Stimulated activated naive CD8-positive, alpha-beta T cell treated with anti-CD3 and anti-CD28 coated beads, Interleukin-15, amount 100 ng/mL, for 72 hours (primary cell): Measurements from ENCODE around the gene FGGY.
A peak's percentile ranks its signal among the peaks of the same experiment; 100 is the strongest.

Experiments used
- ATAC-seq: fragments of 150-1000 bp; cut with Tn5 transposase; 2 replicates; pipeline ENCODE4 v1.10.0; 2021; ENCODE audit warnings: mild to moderate bottlenecking, moderate library complexity
- DNase-seq, 2 donors: peaks; one replicate each; pipeline ENCODE4 v3.0.0; 2021 to 2022
- H3K27ac Mint-ChIP-seq, 2 donors: one replicate each; pipeline ENCODE4 v1.8.0; 2022; ENCODE audit warnings: mild to moderate bottlenecking in 2 of 2, mixed read lengths in 2 of 2, moderate library complexity in 2 of 2
- H3K27me3 Mint-ChIP-seq: one replicate; pipeline ENCODE4 v1.8.0; 2022; ENCODE audit warnings: mixed read lengths
- H3K4me1 Mint-ChIP-seq: one replicate; pipeline ENCODE4 v1.8.0; 2022; ENCODE audit warnings: mild to moderate bottlenecking, mixed read lengths
- H3K4me3 Mint-ChIP-seq, 2 donors: one replicate each; pipeline ENCODE4 v1.8.0; 2022; ENCODE audit warnings: mild to moderate bottlenecking in 2 of 2, mixed read lengths in 2 of 2, moderate library complexity in 1 of 2
- H3K9me3 Mint-ChIP-seq, 2 donors: one replicate each; pipeline ENCODE4 v1.8.0; 2022; ENCODE audit warnings: mixed read lengths in 2 of 2

The FGGY gene

GRCh38 chr1:59750328-59751003, 453.6 kb downstream of the FGGY start:
- Mint-ChIP-seq H3K27me3 (no peaks in the 10 kb centered on the region), H3K9me3 (no peaks in the 10 kb centered on the region), H3K4me3 (no peak overlapping the region), H3K4me1 (no peaks in the 10 kb centered on the region), H3K27ac (no peak overlapping the region)
- ATAC-seq (no peak), DNase-seq (no peak)

DNA sequence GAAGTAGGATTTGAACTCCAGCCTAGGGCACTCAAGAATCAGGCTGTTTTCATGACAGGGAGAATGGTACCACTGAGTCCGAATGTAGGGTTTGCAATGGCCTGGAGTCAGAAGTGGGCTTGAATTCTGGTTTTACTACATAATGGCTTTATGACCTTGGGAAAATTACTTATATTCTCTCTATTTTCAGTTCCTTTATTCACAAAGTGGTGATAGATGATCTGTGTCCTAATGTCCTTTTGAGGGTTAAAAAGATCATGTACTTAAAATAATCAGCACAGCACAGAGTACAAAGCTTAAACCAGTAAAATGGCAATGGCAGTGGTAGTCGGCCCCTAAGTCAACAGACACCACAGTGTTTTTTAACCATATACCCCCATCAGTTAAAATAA, 454.1 kb downstream of the FGGY start:
- Mint-ChIP-seq H3K4me1 (no peaks in the 10 kb centered on the region), H3K4me3 (no peak overlapping the region), H3K27me3 (no peaks in the 10 kb centered on the region), H3K27ac (no peak overlapping the region), H3K9me3 (no peaks in the 10 kb centered on the region)
- DNase-seq: no peak
- ATAC-seq: no peak

DNA sequence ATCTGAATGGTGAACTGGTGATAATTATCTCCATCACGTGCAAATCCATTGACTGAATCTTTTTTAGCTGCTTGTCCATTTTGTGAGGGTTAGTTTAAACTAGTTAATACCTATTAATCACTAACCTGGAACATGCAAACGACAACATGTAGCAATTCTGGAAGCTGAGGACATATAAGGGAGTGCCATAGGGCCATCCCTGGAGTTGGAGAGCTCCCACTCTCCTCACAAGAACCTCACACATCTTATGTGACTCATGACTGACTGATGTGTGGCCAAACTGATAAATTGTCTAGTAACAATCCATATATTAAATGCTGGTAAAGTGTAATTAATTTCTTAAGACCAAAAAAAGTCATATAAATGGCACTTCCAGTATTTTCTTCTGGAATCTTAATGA, 454.9 kb downstream of the FGGY start:
- Mint-ChIP-seq H3K9me3 (no peaks in the 10 kb centered on the region), H3K27ac (no peak overlapping the region), H3K4me1 (no peaks in the 10 kb centered on the region), H3K27me3 (no peaks in the 10 kb centered on the region), H3K4me3 (no peak overlapping the region)
- no peak for ATAC-seq
- DNase-seq: no peak

GRCh38 chr1:59752556-59753414, 455.9 kb downstream of the FGGY start:
- ATAC-seq (peak; percentile 59), DNase-seq (no peak)
- H3K4me3 Mint-ChIP-seq: no peak overlapping the region
- H3K4me1 Mint-ChIP-seq: no peaks in the 10 kb centered on the region
- no peaks in the 10 kb centered on the region for H3K27me3 Mint-ChIP-seq
- peak overlapping the region in 1 of 2 donors; percentile 54 for H3K27ac Mint-ChIP-seq
- H3K9me3 Mint-ChIP-seq: no peaks in the 10 kb centered on the region

DNA sequence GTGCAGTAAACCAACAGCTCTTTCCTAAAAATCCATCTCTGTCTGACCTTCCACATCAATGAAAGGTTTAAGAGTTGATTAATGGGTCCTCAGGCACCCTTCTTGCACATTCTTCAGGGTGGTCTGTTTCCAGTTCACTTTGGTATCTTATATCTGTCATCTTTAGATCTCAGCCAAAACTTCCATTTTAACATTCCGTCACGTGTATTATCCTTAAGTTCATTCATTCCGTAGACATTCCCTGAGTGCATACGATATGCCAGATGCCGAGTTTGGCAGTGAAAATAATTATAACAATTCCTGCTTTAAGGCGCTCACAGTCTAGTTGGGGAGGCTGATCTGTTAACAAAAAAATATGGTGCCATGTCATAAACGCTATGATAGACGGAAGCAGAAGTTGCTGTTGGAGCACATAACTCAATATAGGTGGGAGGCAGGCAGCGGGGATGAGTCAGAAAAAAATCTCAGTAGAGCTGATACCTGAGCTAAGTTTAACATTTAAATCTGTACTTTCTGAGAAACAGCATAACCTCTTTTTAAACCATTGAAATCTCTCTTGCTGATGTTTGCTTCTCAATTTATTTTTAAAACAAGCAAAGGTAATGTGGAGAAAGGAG, 458.3 kb downstream of the FGGY start:
- H3K4me3 Mint-ChIP-seq: no peak overlapping the region
- no peak for DNase-seq
- no peaks in the 10 kb centered on the region for H3K9me3 Mint-ChIP-seq
- peaks cover 10% of the 10 kb centered on the region for H3K4me1 Mint-ChIP-seq
- no peaks in the 10 kb centered on the region for H3K27me3 Mint-ChIP-seq
- no peak overlapping the region for H3K27ac Mint-ChIP-seq
- no peak for ATAC-seq

- Mint-ChIP-seq H3K9me3 (no peaks in the 10 kb centered on the region), H3K27me3 (no peaks in the 10 kb centered on the region), H3K27ac (no peak overlapping the region), H3K4me3 (no peak overlapping the region), H3K4me1 (peaks cover 10% of the 10 kb centered on the region)
- DNase-seq: no peak
- ATAC-seq: no peak
Measured at GRCh38 chr1:59757197-59757747, 460.4 kb downstream of the FGGY start.

GRCh38 chr1:59759156-59759925, 462.4 kb downstream of the FGGY start:
- no peaks in the 10 kb centered on the region for H3K27me3 Mint-ChIP-seq
- H3K9me3 Mint-ChIP-seq: no peaks in the 10 kb centered on the region
- DNase-seq: peak; percentile 66 to 78
- H3K4me1 Mint-ChIP-seq: peaks cover 10% of the 10 kb centered on the region
- peak overlapping the region; percentile 44 to 53 for H3K4me3 Mint-ChIP-seq
- peak; percentile 92 for ATAC-seq
- H3K27ac Mint-ChIP-seq: peak overlapping the region in 1 of 2 donors; percentile 60

- no peak overlapping the region for H3K27ac Mint-ChIP-seq
- H3K9me3 Mint-ChIP-seq: no peaks in the 10 kb centered on the region
- DNase-seq (no peak), ATAC-seq (no peak)
- H3K4me1 Mint-ChIP-seq: peaks cover 10% of the 10 kb centered on the region
- no peaks in the 10 kb centered on the region for H3K27me3 Mint-ChIP-seq
- no peak overlapping the region for H3K4me3 Mint-ChIP-seq
Measured at GRCh38 chr1:59761443-59761842, 464.5 kb downstream of the FGGY start.

- Mint-ChIP-seq H3K4me1 (peaks cover 10% of the 10 kb centered on the region), H3K27me3 (no peaks in the 10 kb centered on the region), H3K27ac (no peak overlapping the region), H3K4me3 (no peak overlapping the region), H3K9me3 (no peaks in the 10 kb centered on the region)
- DNase-seq (no peak), ATAC-seq (no peak)
Measured at GRCh38 chr1:59763418-59763817, 466.5 kb downstream of the FGGY start.

DNA sequence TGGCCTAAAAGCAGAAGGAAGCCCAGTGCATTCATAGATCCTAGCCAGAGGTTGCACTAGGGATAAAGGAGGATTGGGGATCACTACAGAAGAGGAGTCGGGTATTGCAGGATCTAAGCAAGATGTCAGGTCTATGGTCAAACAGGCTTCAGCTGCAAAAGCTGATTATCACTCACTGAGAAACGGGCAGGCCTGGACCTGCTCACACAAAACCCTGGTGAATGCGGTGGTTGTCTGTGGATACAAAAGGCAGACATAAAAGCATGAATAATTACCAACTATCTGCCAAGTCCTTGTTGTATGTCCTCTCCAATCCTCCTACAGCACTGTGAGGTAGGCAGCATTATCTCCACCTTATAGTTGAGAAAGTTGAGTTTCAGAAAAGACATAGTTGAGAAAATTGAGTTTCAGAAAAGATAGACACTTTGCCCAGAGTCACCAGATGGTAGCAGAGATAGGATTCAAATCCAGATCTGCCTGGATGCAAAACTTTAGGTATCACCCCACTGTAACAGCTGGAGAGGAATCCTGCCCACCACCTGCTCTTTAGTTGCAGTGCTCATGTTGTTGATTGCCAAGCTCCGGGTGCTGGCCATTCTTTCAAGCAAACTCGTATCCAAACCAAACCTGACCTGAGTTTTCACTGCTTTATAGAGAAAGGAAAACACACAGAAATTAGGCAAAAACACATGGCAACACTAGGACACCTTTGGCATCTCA, 468.3 kb downstream of the FGGY start:
- DNase-seq (no peak), ATAC-seq (no peak)
- Mint-ChIP-seq H3K4me1 (peaks cover 12% of the 10 kb centered on the region), H3K9me3 (no peaks in the 10 kb centered on the region), H3K27ac (no peak overlapping the region), H3K27me3 (no peaks in the 10 kb centered on the region), H3K4me3 (no peak overlapping the region)

DNA sequence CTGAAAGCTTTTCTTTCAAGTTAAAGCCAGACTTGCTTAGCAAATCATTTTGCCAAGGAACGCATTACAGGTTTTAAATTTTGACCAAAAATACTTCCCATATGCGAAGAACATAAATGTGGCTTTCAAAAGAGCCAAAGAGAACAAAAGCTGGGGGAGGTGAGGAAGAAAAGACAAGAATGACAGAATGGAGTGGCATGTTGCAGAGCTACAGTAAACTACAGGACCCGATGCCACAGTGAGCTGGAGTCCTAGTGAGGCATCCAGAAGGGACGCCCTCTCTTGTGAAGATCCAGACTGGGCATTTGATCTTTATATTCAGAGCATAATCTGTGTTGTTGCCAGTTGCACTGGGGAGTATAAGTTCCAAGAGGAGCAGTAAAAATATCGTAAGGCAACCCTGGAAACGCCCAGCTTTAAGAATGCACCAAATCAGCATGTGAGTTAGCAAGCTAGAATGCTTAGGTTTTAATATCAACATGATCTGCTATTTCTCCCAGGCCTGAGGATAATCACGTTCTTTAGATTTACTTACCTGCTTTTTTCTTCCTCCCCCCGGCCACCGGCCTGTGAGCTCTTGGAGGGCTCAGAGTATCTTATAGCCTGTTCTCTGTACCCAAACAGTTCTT, 469.4 kb downstream of the FGGY start:
- Mint-ChIP-seq H3K27ac (no peak overlapping the region), H3K4me1 (peaks cover 12% of the 10 kb centered on the region), H3K9me3 (no peaks in the 10 kb centered on the region), H3K4me3 (no peak overlapping the region), H3K27me3 (no peaks in the 10 kb centered on the region)
- ATAC-seq (no peak), DNase-seq (no peak)

DNA sequence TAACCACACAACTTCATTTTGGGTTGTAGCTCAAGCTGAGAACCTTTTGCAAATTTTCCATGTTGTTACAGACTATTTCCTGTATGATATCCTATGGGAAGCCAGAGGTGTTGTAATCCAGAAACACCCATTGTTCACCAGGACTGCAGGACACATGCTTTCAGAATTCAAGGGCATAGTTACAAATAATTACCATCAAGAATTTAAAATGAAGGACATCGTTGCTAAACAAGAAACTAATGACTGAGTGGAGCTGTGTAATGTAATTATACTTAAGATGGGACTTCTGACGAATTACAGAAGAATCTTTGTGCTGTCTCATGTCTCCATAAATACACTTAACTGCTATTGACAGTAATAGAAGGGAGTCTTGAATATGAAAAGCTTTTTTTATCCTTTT, 470.2 kb downstream of the FGGY start:
- no peaks in the 10 kb centered on the region for H3K9me3 Mint-ChIP-seq
- H3K27me3 Mint-ChIP-seq: no peaks in the 10 kb centered on the region
- DNase-seq: no peak
- H3K4me3 Mint-ChIP-seq: no peak overlapping the region
- no peak for ATAC-seq
- peaks cover 12% of the 10 kb centered on the region for H3K4me1 Mint-ChIP-seq
- H3K27ac Mint-ChIP-seq: no peak overlapping the region

DNA sequence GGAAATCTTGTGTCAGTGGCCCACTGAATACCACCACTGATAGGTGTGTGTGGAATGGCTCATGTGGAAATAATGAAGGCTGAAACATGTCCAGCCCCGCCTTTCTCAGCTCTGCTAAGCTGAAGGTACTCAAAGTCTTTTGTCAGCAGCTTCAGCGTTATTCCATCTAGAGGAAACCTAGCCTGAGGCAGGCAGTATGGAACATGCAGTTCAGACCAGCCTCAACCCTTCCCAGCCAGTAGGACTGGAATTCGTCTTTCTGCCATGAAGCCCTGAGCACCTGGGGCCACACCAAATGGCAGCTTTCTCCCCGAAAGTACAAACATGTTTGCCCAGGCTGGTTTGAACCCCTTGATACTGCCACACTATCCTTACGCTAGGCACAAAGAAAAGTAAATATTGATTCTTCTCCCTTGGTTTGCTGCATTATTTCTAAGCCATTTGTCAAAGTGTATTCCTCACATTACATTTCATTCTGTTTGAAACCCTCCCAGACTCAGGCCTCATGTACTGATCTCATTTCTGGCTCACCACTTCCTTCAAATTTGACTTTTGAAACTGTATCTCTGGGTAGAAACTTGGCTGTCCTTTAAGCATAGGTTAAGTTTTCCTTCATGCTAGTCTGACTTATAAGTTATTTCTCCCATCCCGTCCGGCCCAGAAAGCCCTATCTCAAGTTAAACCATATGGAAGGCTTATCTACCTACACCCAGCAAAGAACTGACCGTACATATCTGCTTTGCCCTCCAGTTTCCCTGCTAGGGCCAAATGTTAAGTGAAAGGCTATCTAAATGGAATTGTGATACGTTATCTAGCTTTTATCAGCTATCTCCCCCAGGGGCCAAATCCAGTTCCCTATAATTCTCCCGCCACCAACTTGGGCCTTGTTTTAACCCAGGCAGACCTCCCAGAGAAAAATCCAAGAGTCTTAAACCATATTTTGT, 472.2 kb downstream of the FGGY start:
- Mint-ChIP-seq H3K4me1 (peaks cover 12% of the 10 kb centered on the region), H3K27ac (no peak overlapping the region), H3K27me3 (no peaks in the 10 kb centered on the region), H3K9me3 (no peaks in the 10 kb centered on the region), H3K4me3 (no peak overlapping the region)
- ATAC-seq: no peak
- DNase-seq: no peak

- DNase-seq (no peak), ATAC-seq (no peak)
- Mint-ChIP-seq H3K4me1 (peaks cover 12% of the 10 kb centered on the region), H3K9me3 (no peaks in the 10 kb centered on the region), H3K27me3 (no peaks in the 10 kb centered on the region), H3K27ac (no peak overlapping the region), H3K4me3 (no peak overlapping the region)
Measured at GRCh38 chr1:59769736-59770095, 472.8 kb downstream of the FGGY start.
